Measurements from ENCODE around the gene NUMA1. TPM values are rescaled to one million over a fixed set of nuclear protein-coding genes. Genes with fewer than 3 reads are reported as not detected.

NUMA1 gene
- total and polyA plus RNA-seq, 2 of the 13 experiments (the other 11 are each of a cell fraction or from before 2014, with no cell fraction given) = 57.3 to 60.2 TPM

DNA sequence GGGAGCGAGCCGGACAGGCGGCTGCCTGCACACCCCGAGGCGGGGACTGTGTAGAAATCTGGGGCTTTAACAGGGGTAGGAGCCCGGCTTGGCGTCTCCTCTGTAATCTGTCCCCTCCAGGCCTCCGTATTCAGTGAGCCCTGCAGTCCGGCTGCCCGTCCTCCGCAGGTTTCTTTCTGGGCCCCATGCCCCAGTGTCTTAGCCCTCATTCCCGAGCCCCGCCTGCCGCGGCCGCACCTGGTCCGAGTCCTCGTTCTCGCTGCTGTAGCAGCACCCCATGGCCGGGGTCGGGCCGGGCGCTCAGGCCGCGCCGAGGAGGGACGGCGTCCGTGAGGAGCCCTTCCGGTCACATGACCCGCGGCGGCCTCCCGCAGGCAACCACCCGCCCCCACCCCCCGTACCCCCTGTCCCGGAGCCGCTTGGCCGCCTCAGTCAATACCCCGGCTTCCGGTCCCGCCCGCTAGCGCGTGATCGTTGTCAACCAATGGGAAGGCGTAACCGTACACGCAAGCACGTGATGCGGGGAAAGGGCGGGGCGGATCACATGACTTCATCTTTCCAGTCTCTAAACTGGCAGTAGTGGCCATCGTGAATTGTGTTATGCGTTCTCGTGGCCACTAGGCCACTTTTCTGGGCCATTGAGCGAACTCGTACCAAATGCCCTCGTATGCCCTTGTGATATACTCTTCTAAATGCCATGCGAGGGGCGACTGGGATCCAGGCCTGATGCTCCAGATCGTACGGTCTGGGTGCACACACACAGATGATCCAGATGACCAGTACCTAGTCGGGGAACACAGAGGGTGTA, 22.8 kb upstream of the NUMA1 start, which contains the start of gene LAMTOR1 (continued):
- TF ChIP-seq AKNA (CRISPR knock-in tag; IDR thresholded peaks at IDR 0.05; ENCODE audit: borderline replicate concordance) (0 out of 2 replicates have a peak, but pooled peaks have one; percentile 52), NFE2L1 (CRISPR knock-in tag; IDR thresholded peaks at IDR 0.05; ENCODE audit: borderline replicate concordance) (no peak), TSC22D2 (CRISPR knock-in tag; IDR thresholded peaks at IDR 0.05; ENCODE audit: borderline replicate concordance) (no peak; the same call in 1 of the 2 replicates), ZNF232 (CRISPR knock-in tag; IDR thresholded peaks at IDR 0.05; ENCODE audit: borderline replicate concordance) (no peak), ZBED4 (CRISPR knock-in tag; IDR thresholded peaks at IDR 0.05; ENCODE audit: borderline replicate concordance) (no peak; the same call in none of the 2 replicates), TIGD3 (CRISPR knock-in tag; IDR thresholded peaks at IDR 0.05; ENCODE audit: borderline replicate concordance) (no peak), PITX1 (CRISPR knock-in tag; IDR thresholded peaks at IDR 0.05) (0 out of 2 replicates have a peak, but pooled peaks have one; percentile 37), ZNF251 (CRISPR knock-in tag; IDR thresholded peaks at IDR 0.05) (no peak), GATAD1 (CRISPR knock-in tag; IDR thresholded peaks at IDR 0.05) (peak; percentile 91), ZNF468 (CRISPR knock-in tag; IDR thresholded peaks at IDR 0.05) (no peak)
- TF ChIP-seq, protein P1, sequence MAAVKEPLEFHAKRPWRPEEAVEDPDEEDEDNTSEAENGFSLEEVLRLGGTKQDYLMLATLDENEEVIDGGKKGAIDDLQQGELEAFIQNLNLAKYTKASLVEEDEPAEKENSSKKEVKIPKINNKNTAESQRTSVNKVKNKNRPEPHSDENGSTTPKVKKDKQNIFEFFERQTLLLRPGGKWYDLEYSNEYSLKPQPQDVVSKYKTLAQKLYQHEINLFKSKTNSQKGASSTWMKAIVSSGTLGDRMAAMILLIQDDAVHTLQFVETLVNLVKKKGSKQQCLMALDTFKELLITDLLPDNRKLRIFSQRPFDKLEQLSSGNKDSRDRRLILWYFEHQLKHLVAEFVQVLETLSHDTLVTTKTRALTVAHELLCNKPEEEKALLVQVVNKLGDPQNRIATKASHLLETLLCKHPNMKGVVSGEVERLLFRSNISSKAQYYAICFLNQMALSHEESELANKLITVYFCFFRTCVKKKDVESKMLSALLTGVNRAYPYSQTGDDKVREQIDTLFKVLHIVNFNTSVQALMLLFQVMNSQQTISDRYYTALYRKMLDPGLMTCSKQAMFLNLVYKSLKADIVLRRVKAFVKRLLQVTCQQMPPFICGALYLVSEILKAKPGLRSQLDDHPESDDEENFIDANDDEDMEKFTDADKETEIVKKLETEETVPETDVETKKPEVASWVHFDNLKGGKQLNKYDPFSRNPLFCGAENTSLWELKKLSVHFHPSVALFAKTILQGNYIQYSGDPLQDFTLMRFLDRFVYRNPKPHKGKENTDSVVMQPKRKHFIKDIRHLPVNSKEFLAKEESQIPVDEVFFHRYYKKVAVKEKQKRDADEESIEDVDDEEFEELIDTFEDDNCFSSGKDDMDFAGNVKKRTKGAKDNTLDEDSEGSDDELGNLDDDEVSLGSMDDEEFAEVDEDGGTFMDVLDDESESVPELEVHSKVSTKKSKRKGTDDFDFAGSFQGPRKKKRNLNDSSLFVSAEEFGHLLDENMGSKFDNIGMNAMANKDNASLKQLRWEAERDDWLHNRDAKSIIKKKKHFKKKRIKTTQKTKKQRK (IDR thresholded peaks at IDR 0.05; ENCODE audit: low read length) = no peak
- TF ChIP-seq, protein P2, sequence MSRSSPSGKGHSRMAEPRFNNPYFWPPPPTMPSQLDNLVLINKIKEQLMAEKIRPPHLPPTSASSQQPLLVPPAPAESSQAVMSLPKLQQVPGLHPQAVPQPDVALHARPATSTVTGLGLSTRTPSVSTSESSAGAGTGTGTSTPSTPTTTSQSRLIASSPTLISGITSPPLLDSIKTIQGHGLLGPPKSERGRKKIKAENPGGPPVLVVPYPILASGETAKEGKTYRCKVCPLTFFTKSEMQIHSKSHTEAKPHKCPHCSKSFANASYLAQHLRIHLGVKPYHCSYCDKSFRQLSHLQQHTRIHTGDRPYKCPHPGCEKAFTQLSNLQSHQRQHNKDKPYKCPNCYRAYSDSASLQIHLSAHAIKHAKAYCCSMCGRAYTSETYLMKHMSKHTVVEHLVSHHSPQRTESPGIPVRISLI (CRISPR knock-in tag; IDR thresholded peaks at IDR 0.05; ENCODE audit: borderline replicate concordance) = no peak
